RKO (cell line): ENCODE results near the gene TAS2R42.

ENCODE experiments used
- DNase-seq: peaks from one replicate; pipeline ENCODE4 v3.0.0-alpha.2; 2016; ENCODE audit warnings: low spot score

Gene TAS2R42, protein sequence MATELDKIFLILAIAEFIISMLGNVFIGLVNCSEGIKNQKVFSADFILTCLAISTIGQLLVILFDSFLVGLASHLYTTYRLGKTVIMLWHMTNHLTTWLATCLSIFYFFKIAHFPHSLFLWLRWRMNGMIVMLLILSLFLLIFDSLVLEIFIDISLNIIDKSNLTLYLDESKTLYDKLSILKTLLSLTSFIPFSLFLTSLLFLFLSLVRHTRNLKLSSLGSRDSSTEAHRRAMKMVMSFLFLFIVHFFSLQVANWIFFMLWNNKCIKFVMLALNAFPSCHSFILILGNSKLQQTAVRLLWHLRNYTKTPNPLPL

DNA sequence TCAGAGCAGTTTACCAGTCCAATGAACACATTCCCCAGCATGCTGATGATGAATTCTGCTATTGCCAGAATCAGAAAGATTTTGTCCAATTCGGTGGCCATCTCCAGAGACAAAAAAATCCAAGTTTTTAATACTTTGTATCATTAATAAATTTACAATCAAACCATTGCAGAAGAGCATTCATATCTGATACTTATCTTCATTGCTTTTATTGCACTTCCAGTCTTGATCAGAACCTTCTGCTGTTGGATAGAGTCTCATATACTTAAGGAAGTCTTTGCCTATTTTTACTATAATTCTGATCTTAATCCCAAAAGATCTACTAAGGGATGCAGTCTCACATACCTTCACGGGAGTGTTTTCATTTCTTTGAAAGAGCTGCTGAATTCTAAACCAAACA, at the start of gene TAS2R42:
TSS of gene TAS2R42 (minus strand) at position 101 of the 400 bp plus-strand sequence. CDS start at position 101, 0 bp downstream.
- DNase-seq: no peak

DNA sequence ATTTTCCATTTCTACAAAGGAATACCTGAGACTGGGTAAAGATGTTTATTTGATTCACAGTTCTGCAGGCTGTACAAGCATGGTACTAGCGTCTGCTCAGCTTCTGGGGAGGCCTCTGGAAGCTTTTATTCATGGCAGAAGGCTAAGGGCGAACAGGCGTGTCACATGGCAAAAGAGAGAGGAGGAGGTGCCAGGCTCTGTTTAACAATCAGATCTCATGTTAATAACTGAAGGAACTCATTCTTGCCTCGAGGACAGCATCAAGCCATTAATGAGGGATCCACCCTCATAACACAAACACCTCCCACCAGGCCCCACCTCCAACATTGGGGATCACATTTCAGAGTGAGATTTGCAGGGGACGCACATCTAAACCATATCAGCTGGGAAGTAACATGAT, 46.8 kb upstream of the TAS2R42 start:
- DNase-seq: no peak

- peak; percentile 70 for DNase-seq
These were observed 41.7 kb upstream of the TAS2R42 start for GRCh38 chr12:11228296-11228879.

DNA sequence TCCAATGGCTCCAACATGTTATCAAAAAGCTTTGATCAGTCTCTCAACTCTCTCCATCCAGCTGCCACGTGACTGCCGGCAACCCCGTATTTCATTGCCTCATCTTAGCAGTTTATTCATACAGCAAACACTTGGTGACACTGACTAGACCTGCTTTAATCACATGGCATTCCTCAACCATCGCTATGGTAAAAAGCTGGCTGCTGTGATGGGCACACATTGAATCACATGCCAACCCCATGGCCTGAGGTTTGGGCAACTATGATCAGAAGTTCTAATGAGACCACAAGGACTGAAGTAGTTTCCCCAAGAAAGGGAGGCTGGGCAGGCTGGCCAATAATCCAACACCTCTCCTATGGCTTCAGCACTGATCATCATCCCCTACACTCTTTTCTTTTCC, 40.6 kb upstream of the TAS2R42 start:
- no peak for DNase-seq

- no peak for DNase-seq
These were observed 22.4 kb upstream of the TAS2R42 start for GRCh38 chr12:11209113-11209512.

- no peak for DNase-seq
These were observed 17.4 kb upstream of the TAS2R42 start for GRCh38 chr12:11204173-11204572.

DNA sequence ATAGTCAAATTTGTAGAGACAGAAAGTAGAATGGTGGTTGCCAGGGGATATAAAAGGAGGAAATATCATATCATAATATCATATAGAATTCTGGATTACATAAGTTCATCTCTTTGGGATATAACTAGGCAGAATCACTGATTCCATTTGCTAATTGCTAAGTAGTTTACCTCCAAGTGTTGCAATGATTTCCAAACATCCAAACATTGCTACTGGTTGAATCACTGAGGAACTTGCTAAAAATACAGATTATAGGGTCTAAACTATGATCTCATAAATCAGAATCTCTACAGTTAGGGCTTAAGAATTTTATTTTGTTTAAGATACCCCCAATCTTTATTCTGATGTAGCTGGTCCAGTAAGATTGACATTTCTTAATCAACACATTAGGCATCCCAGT, 16.1 kb upstream of the TAS2R42 start:
- DNase-seq: no peak

GRCh38 chr12:11183011-11183410, 3.7 kb downstream of the TAS2R42 start:
- DNase-seq: no peak

GRCh38 chr12:11182529-11182928, 4.2 kb downstream of the TAS2R42 start:
- no peak for DNase-seq

- no peak for DNase-seq
These were observed 8.5 kb downstream of the TAS2R42 start for GRCh38 chr12:11178250-11178649.

DNA sequence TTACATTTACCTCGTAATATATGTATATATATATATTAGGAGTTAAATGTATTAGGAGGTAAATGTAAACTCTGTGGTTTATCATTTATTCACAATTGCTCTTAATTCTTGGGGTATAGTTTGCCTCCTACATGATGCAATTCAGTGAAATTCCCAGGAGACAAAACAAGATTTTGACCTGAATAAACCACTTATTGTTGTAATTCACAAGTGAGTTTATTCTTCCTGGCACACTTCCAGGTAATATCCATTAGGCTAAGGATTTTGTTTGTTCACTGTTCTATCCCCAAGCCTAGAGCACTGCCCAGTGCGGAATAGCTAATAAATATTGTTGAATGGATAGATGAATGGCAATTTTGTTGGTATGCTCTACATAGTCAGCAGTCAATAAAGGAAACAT, 12.7 kb downstream of the TAS2R42 start:
- DNase-seq: no peak

GRCh38 chr12:11171969-11172675, 14.6 kb downstream of the TAS2R42 start:
- DNase-seq: peak; percentile 54

- DNase-seq: peak; percentile 95
These were observed 15.4 kb downstream of the TAS2R42 start, which contains the start of gene SMIM10L1 for GRCh38 chr12:11171145-11171968. TSS of gene SMIM10L1 (plus strand) at chr12:11171194. CDS start at chr12:11171357, 163 bp downstream.

DNA sequence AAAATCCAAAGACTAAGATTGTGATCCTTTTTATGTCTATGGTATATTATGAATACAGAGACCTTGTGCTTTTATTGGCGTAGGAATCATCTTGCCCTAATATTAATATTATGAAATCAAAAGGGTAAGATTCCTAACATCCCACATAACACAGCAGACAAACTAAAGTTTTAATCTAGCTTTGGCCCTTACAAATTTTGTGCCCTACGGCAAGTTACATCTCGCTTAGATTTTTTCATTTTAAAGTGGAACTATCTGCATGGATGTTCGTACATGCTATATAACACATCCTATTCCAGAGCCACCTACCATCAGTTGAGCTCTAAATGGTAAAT, 16.0 kb downstream of the TAS2R42 start:
- DNase-seq: no peak

DNA sequence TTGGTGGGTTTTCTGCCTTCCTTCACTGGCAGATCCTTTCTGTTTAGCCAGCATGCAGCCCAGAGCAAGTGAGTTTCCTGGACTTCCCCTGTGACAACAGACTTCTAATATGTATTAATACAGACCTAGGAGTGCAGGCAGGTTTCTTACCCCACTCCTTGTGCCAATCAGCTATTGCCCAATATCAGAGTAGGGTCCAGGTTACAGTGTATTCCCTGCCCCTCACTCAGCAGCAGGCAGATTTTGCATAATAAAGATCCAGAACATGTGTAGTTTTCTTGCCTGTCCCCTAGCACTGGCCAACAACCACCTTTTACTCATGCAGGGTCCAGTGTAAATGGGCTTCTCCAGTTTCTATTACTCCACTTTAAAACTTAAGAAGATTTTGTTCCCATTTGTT, 20.4 kb downstream of the TAS2R42 start:
- DNase-seq: no peak

DNA sequence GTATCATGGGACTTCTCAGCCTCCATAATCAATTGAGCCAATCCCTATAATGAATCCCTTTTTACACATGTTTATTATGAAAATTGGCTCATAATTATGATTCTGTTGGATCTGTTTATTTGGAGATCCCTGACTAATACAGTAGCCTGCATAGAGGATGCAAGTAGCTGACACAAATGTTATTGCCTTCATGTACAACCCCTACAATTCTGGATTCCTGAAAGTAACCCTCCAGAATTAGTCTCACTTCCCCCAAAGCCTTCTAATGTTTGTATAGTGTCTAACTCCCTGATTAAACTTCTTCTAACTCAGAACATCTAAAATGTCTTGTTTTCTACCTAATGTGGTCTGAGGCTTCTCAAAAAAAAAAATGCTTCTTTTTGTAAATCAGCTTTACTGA, 22.4 kb downstream of the TAS2R42 start:
- no peak for DNase-seq

DNA sequence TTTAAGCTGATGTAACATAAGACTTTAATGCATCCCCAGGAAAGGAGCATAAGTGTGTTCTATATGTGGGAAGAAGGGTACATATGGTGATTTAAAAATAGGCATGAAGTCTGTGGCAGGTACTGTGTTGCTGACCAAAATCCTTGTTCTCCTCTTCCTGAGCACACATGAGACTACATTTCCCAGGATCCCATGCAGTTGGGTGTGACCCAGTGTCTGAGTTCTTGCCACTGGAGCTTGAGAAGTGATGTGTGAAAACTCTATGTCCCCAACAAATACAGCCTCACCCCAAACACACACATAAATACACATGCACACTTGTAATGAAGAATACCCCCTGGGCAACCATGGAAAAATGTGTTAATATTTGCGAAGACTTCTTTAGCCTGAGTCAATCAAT, 24.2 kb downstream of the TAS2R42 start:
- DNase-seq: no peak

- no peak for DNase-seq
These were observed 27.8 kb downstream of the TAS2R42 start for GRCh38 chr12:11158885-11159444.

DNA sequence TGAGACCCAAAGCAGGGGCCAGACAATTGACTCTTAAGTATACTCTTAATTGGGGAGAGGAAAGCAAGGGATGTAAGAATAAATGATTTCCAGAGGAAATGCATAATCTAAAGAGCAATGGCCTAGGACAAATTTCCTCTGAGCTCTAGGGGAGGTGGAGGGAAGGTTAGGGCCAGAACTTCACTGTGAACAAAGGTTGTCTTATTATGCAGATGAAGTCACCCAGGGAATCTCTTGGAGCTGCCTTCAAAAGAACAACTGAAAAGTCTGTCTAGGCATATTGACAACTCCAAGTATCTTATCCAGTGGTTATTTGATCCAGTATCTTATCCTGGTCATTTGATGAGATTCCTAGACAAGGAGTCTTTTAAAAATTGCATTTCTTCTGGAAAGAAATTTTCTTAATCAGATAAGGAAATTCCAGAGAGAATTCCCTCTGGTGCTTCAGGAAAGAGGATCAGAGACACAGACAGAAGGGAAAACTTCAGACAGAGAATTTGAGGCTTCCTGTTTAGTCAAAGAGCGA, 32.3 kb downstream of the TAS2R42 start:
- no peak for DNase-seq

DNA sequence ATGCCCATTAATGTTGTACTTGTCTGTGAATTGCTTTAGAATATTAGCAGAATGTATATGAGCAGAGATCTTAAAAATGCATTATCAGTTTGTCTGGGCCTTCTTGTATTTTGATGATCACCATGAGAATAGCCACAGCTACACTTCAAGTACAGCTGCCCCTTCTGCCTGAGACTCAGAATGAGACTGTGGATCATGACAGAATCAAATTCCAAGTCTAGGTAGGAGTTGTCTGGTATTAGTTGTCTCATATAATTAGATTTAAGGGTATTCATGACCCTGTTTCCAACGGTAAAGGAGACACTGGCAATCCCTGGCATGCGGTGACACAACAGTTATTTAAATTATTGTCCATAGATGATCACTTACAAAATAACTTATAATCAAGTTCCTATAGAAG, 34.0 kb downstream of the TAS2R42 start:
- no peak for DNase-seq

- no peak for DNase-seq
These were observed 35.9 kb downstream of the TAS2R42 start for GRCh38 chr12:11150832-11151231.

DNA sequence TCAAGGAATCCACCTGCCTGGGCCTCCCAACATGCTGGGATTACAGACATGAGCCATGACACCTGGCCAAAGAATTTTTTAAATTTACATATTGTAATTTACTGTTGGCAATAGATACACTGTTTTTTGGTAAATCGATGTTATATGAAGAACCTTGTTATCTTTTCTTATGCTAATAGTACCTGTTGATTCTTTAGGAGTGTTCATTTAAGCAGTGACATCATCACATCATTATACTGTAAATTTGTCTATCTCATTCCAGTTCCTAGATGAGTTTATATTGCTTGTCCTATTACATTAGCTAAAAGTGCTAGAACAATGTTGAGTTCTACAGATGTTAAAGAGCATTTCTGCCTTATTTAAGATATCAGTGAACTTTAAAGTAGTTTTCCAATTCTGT, 39.3 kb downstream of the TAS2R42 start:
- no peak for DNase-seq
